Activated naive CD4-positive, alpha-beta T cell treated with anti-CD3 and anti-CD28 coated beads for 36 hours (primary cell): Measurements from ENCODE around the gene BBS12. TPM values are rescaled to one million over a fixed set of nuclear protein-coding genes. Genes with fewer than 3 reads are reported as not detected.
A peak's percentile ranks its signal among the peaks of the same experiment; 100 is the strongest.

ENCODE experiments used
- CTCF ChIA-PET: fragments of 350-600 bp; sonication (Branson Sonifier 250); formaldehyde crosslinking; loops from one replicate; lab custom pipeline; 2021; ENCODE audit warnings: antibody characterized with exemption; lab: Charles Lee
- DNase-seq: peaks from one replicate; pipeline ENCODE4 v3.0.0-alpha.2; 2020
- H3K27ac Mint-ChIP-seq: one replicate; pipeline ENCODE4 v1.8.0; 2021; ENCODE audit warnings: mild to moderate bottlenecking, mixed read lengths
- H3K27me3 Mint-ChIP-seq: one replicate; pipeline ENCODE4 v1.8.0; 2021; ENCODE audit warnings: low read depth, mixed read lengths
- H3K36me3 Mint-ChIP-seq: one replicate; pipeline ENCODE4 v1.8.0; 2021; ENCODE audit warnings: low read depth, mixed read lengths
- H3K4me1 Mint-ChIP-seq: one replicate; pipeline ENCODE4 v1.8.0; 2021; ENCODE audit warnings: low read depth, mixed read lengths
- H3K4me3 Mint-ChIP-seq: one replicate; pipeline ENCODE4 v1.8.0; 2021; ENCODE audit warnings: mild to moderate bottlenecking, moderate library complexity, mixed read lengths
- H3K9me3 Mint-ChIP-seq: one replicate; pipeline ENCODE4 v1.8.0; 2021; ENCODE audit warnings: mixed read lengths
- intact Hi-C: fragments of 100-400 bp; cut with micrococcal nuclease; formaldehyde crosslinking; loops from one replicate; pipeline ENCODE4 v1.15.1; 2023
- total RNA-seq, 2 experiments: library from RNA; stranded (reverse); gene quantifications; one replicate each; pipeline ENCODE4 v1.2.3, GENCODE V29; 2021

Gene BBS12
- total RNA-seq, 2 experiments from 2014 or later, result 1.7 to 2.2 TPM

GRCh38 chr4:122716825-122717448, 15.6 kb upstream of the BBS12 start:
- H3K36me3 Mint-ChIP-seq, result peaks cover 5% of the 10 kb centered on the region
- H3K27ac Mint-ChIP-seq, result peak overlapping the region; percentile 65
- intact Hi-C loops, result loop anchor here (1.0 to 5.0 kb wide), 10 partner anchors 53 to 816 kb away; partner anchors contain the start of genes IL21 and NUDT6
- H3K4me3 Mint-ChIP-seq, result no peak overlapping the region
- H3K27me3 Mint-ChIP-seq, result no peaks in the 10 kb centered on the region
- DNase-seq, result peak; percentile 94
- H3K4me1 Mint-ChIP-seq, result peaks cover 41% of the 10 kb centered on the region
- CTCF ChIA-PET, result interaction anchor here (0.6 to 8.3 kb wide), 33 partner anchors 9 to 203 kb away, joined by 3 to 92 read pairs (median 5); partner anchors contain the start of genes BBS12 and IL21
- H3K9me3 Mint-ChIP-seq, result no peaks in the 10 kb centered on the region

- peaks cover 2% of the 10 kb centered on the region for H3K27me3 Mint-ChIP-seq
Measured at GRCh38 chr4:122718281-122718680, 14.2 kb upstream of the BBS12 start.

GRCh38 chr4:122722256-122722655, 10.2 kb upstream of the BBS12 start:
- CTCF ChIA-PET, result interaction anchor here (0.5 to 1.1 kb wide), 2 partner anchors 16 to 63 kb away, joined by 3 to 5 read pairs; no protein-coding TSS in a partner anchor
- H3K27me3 Mint-ChIP-seq, result peaks cover 4% of the 10 kb centered on the region
- no peaks in the 10 kb centered on the region for H3K9me3 Mint-ChIP-seq
- peaks cover 4% of the 10 kb centered on the region for H3K4me1 Mint-ChIP-seq
- DNase-seq, result no peak
- H3K4me3 Mint-ChIP-seq, result no peak overlapping the region
- no peak overlapping the region for H3K27ac Mint-ChIP-seq
- intact Hi-C loops, result no loop called here
- H3K36me3 Mint-ChIP-seq, result no peaks in the 10 kb centered on the region

More at GRCh38 chr4:122718281-122718680, 14.2 kb upstream of the BBS12 start:
- Mint-ChIP-seq H3K36me3 (peaks cover 5% of the 10 kb centered on the region), H3K4me3 (no peak overlapping the region), H3K4me1 (peaks cover 29% of the 10 kb centered on the region), H3K27ac (no peak overlapping the region), H3K9me3 (no peaks in the 10 kb centered on the region)
- intact Hi-C loops, result loop anchor here (5.0 kb wide), 1 partner anchor 204 kb away; the partner anchor contains the start of gene NUDT6
- CTCF ChIA-PET, result interaction anchor here (1.5 to 8.3 kb wide), 12 partner anchors 11 to 140 kb away, joined by 4 to 92 read pairs (median 13); partner anchors contain the start of genes BBS12 and IL21
- no peak for DNase-seq

- CTCF ChIA-PET, result interaction anchor here (1.2 to 1.7 kb wide), 2 partner anchors 12 to 126 kb away, joined by 3 to 4 read pairs; no protein-coding TSS in a partner anchor
- Mint-ChIP-seq H3K27me3 (no peaks in the 10 kb centered on the region), H3K27ac (no peak overlapping the region), H3K4me3 (no peak overlapping the region), H3K9me3 (no peaks in the 10 kb centered on the region), H3K36me3 (no peaks in the 10 kb centered on the region), H3K4me1 (peaks cover 13% of the 10 kb centered on the region)
- intact Hi-C loops, result no loop called here
- DNase-seq, result no peak
Measured at GRCh38 chr4:122728856-122729255, 3.6 kb upstream of the BBS12 start.

GRCh38 chr4:122731676-122732075, 828 bp upstream of the BBS12 start:
- H3K36me3 Mint-ChIP-seq, result peaks cover 2% of the 10 kb centered on the region
- peaks cover 17% of the 10 kb centered on the region for H3K4me1 Mint-ChIP-seq
- no peak for DNase-seq
- peak overlapping the region; percentile 91 for H3K4me3 Mint-ChIP-seq
- H3K9me3 Mint-ChIP-seq, result no peaks in the 10 kb centered on the region
- intact Hi-C loops, result loop anchor here (1.0 to 5.0 kb wide), 14 partner anchors 21 to 909 kb away; partner anchors contain the start of genes BBS7, BLTP1, CCNA2 and SPRY1
- CTCF ChIA-PET, result interaction anchor here (0.7 to 3.3 kb wide), 20 partner anchors 11 to 784 kb away, joined by 3 to 18 read pairs (median 3); no protein-coding TSS in a partner anchor
- H3K27me3 Mint-ChIP-seq, result no peaks in the 10 kb centered on the region
- H3K27ac Mint-ChIP-seq, result no peak overlapping the region

- H3K4me1 Mint-ChIP-seq, result peaks cover 17% of the 10 kb centered on the region
- DNase-seq, result no peak
Measured at GRCh38 chr4:122733787-122734120, 1.2 kb downstream of the BBS12 start.

GRCh38 chr4:122739174-122739573, 6.7 kb downstream of the BBS12 start:
- H3K9me3 Mint-ChIP-seq, result peaks cover 15% of the 10 kb centered on the region
- no peaks in the 10 kb centered on the region for H3K27me3 Mint-ChIP-seq
- H3K4me1 Mint-ChIP-seq, result peaks cover 4% of the 10 kb centered on the region
- no peak overlapping the region for H3K27ac Mint-ChIP-seq
- H3K4me3 Mint-ChIP-seq, result no peak overlapping the region
- no peak for DNase-seq
- intact Hi-C loops, result no loop called here
- CTCF ChIA-PET, result no interaction called here
- H3K36me3 Mint-ChIP-seq, result peaks cover 24% of the 10 kb centered on the region

More at GRCh38 chr4:122733787-122734120, 1.2 kb downstream of the BBS12 start:
- CTCF ChIA-PET, result interaction anchor here (2.0 kb wide), 1 partner anchor 186 kb away, joined by 6 read pairs; no protein-coding TSS in a partner anchor
- Mint-ChIP-seq H3K27me3 (no peaks in the 10 kb centered on the region), H3K9me3 (peaks cover 4% of the 10 kb centered on the region), H3K4me3 (peak overlapping the region; percentile 91), H3K27ac (no peak overlapping the region), H3K36me3 (peaks cover 6% of the 10 kb centered on the region)
- intact Hi-C loops, result loop anchor here (2.0 to 5.0 kb wide), 5 partner anchors 25 to 911 kb away; partner anchors contain the start of genes BLTP1, CCNA2 and TRPC3

- intact Hi-C loops, result no loop called here
- Mint-ChIP-seq H3K4me3 (no peak overlapping the region), H3K36me3 (peaks cover 18% of the 10 kb centered on the region), H3K9me3 (peaks cover 12% of the 10 kb centered on the region), H3K27me3 (no peaks in the 10 kb centered on the region), H3K4me1 (peaks cover 5% of the 10 kb centered on the region), H3K27ac (no peak overlapping the region)
- CTCF ChIA-PET, result interaction anchor here (0.7 to 1.7 kb wide), 2 partner anchors 12 to 172 kb away, joined by 3 to 4 read pairs; no protein-coding TSS in a partner anchor
- DNase-seq, result no peak
Measured at GRCh38 chr4:122742933-122743829, 10.7 kb downstream of the BBS12 start.

GRCh38 chr4:122744229-122744628, 11.7 kb downstream of the BBS12 start:
- CTCF ChIA-PET, result interaction anchor here (0.7 to 1.7 kb wide), 2 partner anchors 11 to 171 kb away, joined by 3 to 4 read pairs; no protein-coding TSS in a partner anchor
- Mint-ChIP-seq H3K4me3 (no peak overlapping the region), H3K27ac (no peak overlapping the region), H3K27me3 (no peaks in the 10 kb centered on the region), H3K36me3 (peaks cover 18% of the 10 kb centered on the region), H3K4me1 (peaks cover 5% of the 10 kb centered on the region), H3K9me3 (peaks cover 12% of the 10 kb centered on the region)
- intact Hi-C loops, result no loop called here
- DNase-seq, result no peak

- intact Hi-C loops, result no loop called here
- no peak for DNase-seq
Measured at GRCh38 chr4:122746485-122746965, 14.0 kb downstream of the BBS12 start.

GRCh38 chr4:122747068-122747467, 14.6 kb downstream of the BBS12 start:
- H3K4me1 Mint-ChIP-seq, result peaks cover 5% of the 10 kb centered on the region
- H3K36me3 Mint-ChIP-seq, result peaks cover 13% of the 10 kb centered on the region
- no peak overlapping the region for H3K4me3 Mint-ChIP-seq
- peaks cover 16% of the 10 kb centered on the region for H3K27me3 Mint-ChIP-seq
- no peak overlapping the region for H3K27ac Mint-ChIP-seq
- intact Hi-C loops, result no loop called here
- DNase-seq, result no peak
- CTCF ChIA-PET, result no interaction called here
- peaks cover 5% of the 10 kb centered on the region for H3K9me3 Mint-ChIP-seq

More at GRCh38 chr4:122746485-122746965, 14.0 kb downstream of the BBS12 start:
- H3K27ac Mint-ChIP-seq, result no peak overlapping the region
- peaks cover 11% of the 10 kb centered on the region for H3K27me3 Mint-ChIP-seq
- H3K9me3 Mint-ChIP-seq, result peaks cover 7% of the 10 kb centered on the region
- H3K4me1 Mint-ChIP-seq, result peaks cover 5% of the 10 kb centered on the region
- H3K36me3 Mint-ChIP-seq, result peaks cover 16% of the 10 kb centered on the region
- CTCF ChIA-PET, result no interaction called here
- no peak overlapping the region for H3K4me3 Mint-ChIP-seq
